CD4-positive, alpha-beta T cell treated with Interleukin-1 beta for 1 hour (primary cell): ENCODE results near the gene PRKCB.

Experiments used
- DNase-seq, 2 donors: peaks; one replicate each; pipeline ENCODE4 v3.0.0-alpha.2; 2020 to 2022

PRKCB gene

GRCh38 chr16:23835390-23836077 is at the start of gene PRKCB:
Gene PRKCB, plus strand, starts transcription at chr16:23835983.
- DNase-seq = peak; percentile 91

- no peak for DNase-seq
Observed at GRCh38 chr16:23786964-23787561, 48.7 kb upstream of the PRKCB start.

- DNase-seq = no peak
Observed at GRCh38 chr16:23788685-23789084, 47.1 kb upstream of the PRKCB start.

- no peak for DNase-seq
Observed at GRCh38 chr16:23795378-23795777, 40.4 kb upstream of the PRKCB start.

GRCh38 chr16:23796941-23797340 is 38.8 kb upstream of the PRKCB start:
- no peak for DNase-seq

GRCh38 chr16:23801378-23801777 is 34.4 kb upstream of the PRKCB start:
- DNase-seq = peak; percentile 75 to 76

GRCh38 chr16:23802776-23803175 is 33.0 kb upstream of the PRKCB start:
- DNase-seq = no peak

GRCh38 chr16:23803591-23804123 is 32.1 kb upstream of the PRKCB start:
- DNase-seq = peak; percentile 77

GRCh38 chr16:23807028-23807427 is 28.8 kb upstream of the PRKCB start:
- DNase-seq = peak in 1 of 2 donors; percentile 55

- DNase-seq = no peak
Observed at GRCh38 chr16:23821467-23821866, 14.3 kb upstream of the PRKCB start.

GRCh38 chr16:23821875-23822688 is 13.7 kb upstream of the PRKCB start:
- DNase-seq = no peak

GRCh38 chr16:23823475-23824384 is 12.1 kb upstream of the PRKCB start:
- no peak for DNase-seq

GRCh38 chr16:23824909-23825308 is 10.9 kb upstream of the PRKCB start:
- DNase-seq = no peak

GRCh38 chr16:23826528-23827045 is 9.2 kb upstream of the PRKCB start:
- peak; percentile 59 to 73 for DNase-seq

GRCh38 chr16:23827057-23827456 is 8.7 kb upstream of the PRKCB start:
- no peak for DNase-seq

- DNase-seq = no peak
Observed at GRCh38 chr16:23829454-23829853, 6.3 kb upstream of the PRKCB start.

- DNase-seq = no peak
Observed at GRCh38 chr16:23830276-23830675, 5.5 kb upstream of the PRKCB start.

- no peak for DNase-seq
Observed at GRCh38 chr16:23832882-23833281, 2.9 kb upstream of the PRKCB start.

GRCh38 chr16:23833504-23833903 is 2.3 kb upstream of the PRKCB start:
- DNase-seq = no peak

GRCh38 chr16:23833960-23834685 is 1.7 kb upstream of the PRKCB start:
- DNase-seq = no peak

GRCh38 chr16:23836078-23836403 is 258 bp downstream of the PRKCB start:
- DNase-seq = no peak
